Neural cell (in vitro differentiated cells): ENCODE data around the gene B3GALT5. TPM values are rescaled to one million over a fixed set of nuclear protein-coding genes. Genes with fewer than 3 reads are reported as not detected.

ENCODE experiments used
- H2AFZ ChIP-seq: fragments of 200-600, 300-800 bp; sonication (generic), shearing (Covaris generic); 2 replicates; pipeline ENCODE4 v1.6.0; 2014; ENCODE audit warnings: low read depth, mild to moderate bottlenecking, antibody characterized with exemption, low read length, moderate library complexity
- H3F3A ChIP-seq: fragments of 200-600 bp; shearing (Covaris generic); 2 replicates; pipeline ENCODE4 v1.6.1; 2016; ENCODE audit warnings: mild to moderate bottlenecking, moderate library complexity, mixed read lengths, antibody characterized with exemption, low read length; ENCODE audit not compliant: insufficient read depth, poor library complexity, severe bottlenecking
- H3K27ac ChIP-seq: fragments of 200-600, 300-800 bp; sonication (generic), shearing (Covaris generic); 2 replicates; pipeline ENCODE4 v1.5.1; 2014; ENCODE audit warnings: mild to moderate bottlenecking, low read length, moderate library complexity
- H3K27me3 ChIP-seq: fragments of 300-800, 200-600 bp; sonication (generic), shearing (Covaris generic); 2 replicates; pipeline ENCODE4 v1.6.0; 2014; ENCODE audit warnings: mild to moderate bottlenecking, low read depth, low read length, moderate library complexity; ENCODE audit not compliant: insufficient read depth
- H3K36me3 ChIP-seq: fragments of 300-800, 200-600 bp; sonication (generic), shearing (Covaris generic); 2 replicates; pipeline ENCODE4 v1.5.1; 2014; ENCODE audit warnings: mild to moderate bottlenecking, antibody characterized with exemption, low read length, moderate library complexity; ENCODE audit not compliant: insufficient read depth
- H3K4me2 ChIP-seq: fragments of 300-800, 200-600 bp; sonication (generic), shearing (Covaris generic); 2 replicates; pipeline ENCODE4 v1.6.0; 2014; ENCODE audit warnings: mild to moderate bottlenecking, low read length
- H3K4me3 ChIP-seq: fragments of 300-800, 200-600 bp; sonication (generic), shearing (Covaris generic); 2 replicates; pipeline ENCODE4 v1.5.1; 2014; ENCODE audit warnings: mild to moderate bottlenecking, low read length, moderate library complexity
- H3K79me2 ChIP-seq: fragments of 200-600 bp; shearing (Covaris generic); replicated peaks from 2 replicates; pipeline ENCODE4 v1.6.0; 2014; ENCODE audit warnings: mild to moderate bottlenecking, low read length, moderate library complexity; ENCODE audit not compliant: insufficient read depth
- H3K9ac ChIP-seq: fragments of 300-800, 200-600 bp; sonication (generic), shearing (Covaris generic); 2 replicates; pipeline ENCODE4 v1.6.1; 2016; ENCODE audit warnings: mild to moderate bottlenecking, low read length, mixed read lengths
- H3K9me2 ChIP-seq: fragments of 200-600 bp; shearing (Covaris generic); 2 replicates; pipeline ENCODE4 v1.6.1; 2016; ENCODE audit warnings: mild to moderate bottlenecking, low read length, mixed read lengths; ENCODE audit not compliant: insufficient read depth
- H3K9me3 ChIP-seq: fragments of 200-600, 300-800 bp; sonication (generic), shearing (Covaris generic); 2 replicates; pipeline ENCODE4 v1.6.1; 2016; ENCODE audit warnings: mild to moderate bottlenecking, mixed run types, low read length, moderate library complexity, mixed read lengths
- H4K20me1 ChIP-seq: fragments of 200-600 bp; shearing (Covaris generic); 2 replicates; pipeline ENCODE4 v1.6.1; 2016; ENCODE audit warnings: mild to moderate bottlenecking, mixed run types; ENCODE audit not compliant: insufficient read depth
- CTCF ChIP-seq: fragments of 450-650 bp; IDR thresholded peaks from 2 replicates; pipeline ENCODE4 v1.5.1; 2014; ENCODE audit warnings: antibody characterized with exemption, mild to moderate bottlenecking, moderate library complexity; ENCODE audit not compliant: poor library complexity, severe bottlenecking
- EP300 ChIP-seq: fragments of 450-650 bp; conservative IDR thresholded peaks from 2 replicates; pipeline ENCODE4 v1.6.1; 2014; ENCODE audit warnings: antibody characterized with exemption, mild to moderate bottlenecking, moderate library complexity; ENCODE audit not compliant: poor library complexity, severe bottlenecking
- EZH2 ChIP-seq: fragments of 200-600, 300-800 bp; shearing (Covaris generic), sonication (generic); IDR thresholded peaks from 2 replicates; pipeline ENCODE4 v1.6.1; 2014; ENCODE audit warnings: antibody characterized with exemption, low read length, borderline replicate concordance, mild to moderate bottlenecking; ENCODE audit not compliant: insufficient read depth, poor library complexity, severe bottlenecking
- MXI1 ChIP-seq: fragments of 450-650 bp; conservative IDR thresholded peaks from 2 replicates; pipeline ENCODE4 v1.6.1; 2014; ENCODE audit warnings: antibody characterized with exemption, mild to moderate bottlenecking; ENCODE audit not compliant: poor library complexity, severe bottlenecking
- POLR2AphosphoS5 ChIP-seq: IDR thresholded peaks from 2 replicates; pipeline ENCODE4 v1.6.1; 2012
- RAD21 ChIP-seq: fragments of 450-650 bp; conservative IDR thresholded peaks from 2 replicates; pipeline ENCODE4 v1.6.1; 2014; ENCODE audit warnings: antibody characterized with exemption, mild to moderate bottlenecking, moderate library complexity
- REST ChIP-seq: IDR thresholded peaks from 2 replicates; pipeline ENCODE4 v1.6.1; 2012; ENCODE audit warnings: borderline replicate concordance
- SMC3 ChIP-seq: fragments of 450-650 bp; conservative IDR thresholded peaks from 2 replicates; pipeline ENCODE4 v1.6.1; 2014; ENCODE audit warnings: antibody characterized with exemption, mild to moderate bottlenecking, moderate library complexity; ENCODE audit not compliant: poor library complexity
- TAF1 ChIP-seq: IDR thresholded peaks from 2 replicates; pipeline ENCODE4 v1.6.1; 2012; ENCODE audit warnings: low read depth
- polyA plus RNA-seq: library from polyadenylated mRNA; depleted of rRNA; stranded (reverse); fragments of >200 nt; gene quantifications from 2 replicates; pipeline ENCODE4 v1.2.3, GENCODE V29; 2014

The B3GALT5 gene
- polyA plus RNA-seq, 1 donor from 2014 or later = 0.50 TPM

DNA sequence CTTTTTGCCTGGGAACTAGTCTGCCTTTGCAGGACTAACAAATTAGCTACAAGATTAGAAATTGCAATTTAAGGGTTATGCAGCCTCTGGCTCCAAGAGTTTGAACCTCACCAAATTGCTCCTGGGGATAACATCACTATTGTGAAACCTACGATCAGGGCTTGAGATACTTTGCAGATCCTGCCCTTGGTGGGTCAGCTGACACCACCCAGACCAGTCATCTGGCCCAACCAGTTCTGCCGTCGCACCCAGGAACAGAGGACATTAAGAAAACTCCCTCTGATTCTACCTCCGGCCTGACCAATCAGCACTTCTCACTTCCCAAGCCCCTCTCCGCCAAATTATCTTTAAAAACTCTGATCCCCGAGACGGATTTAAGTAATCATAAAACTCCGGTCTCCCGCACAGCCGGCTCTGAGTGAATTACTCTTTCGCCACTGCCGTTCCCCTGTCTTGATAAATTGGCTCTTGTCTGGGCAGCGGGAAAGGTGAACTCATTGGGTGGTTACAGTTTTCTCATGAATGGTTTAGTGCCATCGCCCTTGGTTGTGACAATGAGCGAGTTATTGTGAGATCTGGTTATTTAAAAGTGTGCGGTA, 32.9 kb upstream of the B3GALT5 start:
- no peak overlapping the region for H3K4me2 ChIP-seq
- H3F3A ChIP-seq = no peaks in the 10 kb centered on the region
- no peaks in the 10 kb centered on the region for H3K36me3 ChIP-seq
- H3K9ac ChIP-seq = no peak overlapping the region
- H3K27me3 ChIP-seq = no peaks in the 10 kb centered on the region
- H2AFZ ChIP-seq = no peak overlapping the region
- no peak overlapping the region for H3K27ac ChIP-seq
- H3K9me2 ChIP-seq = no peaks in the 10 kb centered on the region
- no peaks in the 10 kb centered on the region for H3K79me2 ChIP-seq
- H3K9me3 ChIP-seq = no peaks in the 10 kb centered on the region
- no peak overlapping the region for H3K4me3 ChIP-seq
- no peaks in the 10 kb centered on the region for H4K20me1 ChIP-seq
- no peak for TF ChIP-seq SMC3
- TF ChIP-seq CTCF = no peak
- no peak for TF ChIP-seq RAD21
- no peak for TF ChIP-seq EP300
- TF ChIP-seq MXI1 = no peak
- no peak for TF ChIP-seq REST
- TF ChIP-seq TAF1 = no peak
- no peak for TF ChIP-seq EZH2
- TF ChIP-seq POLR2AphosphoS5 = no peak

DNA sequence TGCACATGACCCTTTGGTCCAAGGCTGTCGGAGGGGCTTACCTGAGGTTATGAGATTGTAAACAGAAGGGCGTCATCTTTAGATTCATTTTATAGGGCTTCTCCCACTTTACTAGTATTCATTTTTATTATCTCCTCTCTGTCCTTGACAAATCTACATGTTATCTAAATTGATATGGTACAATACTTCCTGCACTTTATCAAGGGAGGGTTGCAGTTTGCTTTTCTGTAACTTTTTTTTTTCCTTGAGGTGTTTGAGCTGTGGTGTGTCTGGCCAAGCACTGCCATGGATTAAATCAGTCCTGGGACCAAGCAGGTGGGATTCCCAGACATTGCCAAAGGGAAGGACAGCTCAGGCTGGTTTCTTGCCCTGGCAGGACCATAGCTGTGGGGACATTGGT, 32.0 kb upstream of the B3GALT5 start:
- no peak overlapping the region for H3K9ac ChIP-seq
- TF ChIP-seq SMC3 = no peak
- no peak for TF ChIP-seq EP300
- TF ChIP-seq TAF1 = no peak
- TF ChIP-seq POLR2AphosphoS5 = no peak
- TF ChIP-seq MXI1 = no peak
- no peak for TF ChIP-seq REST
- TF ChIP-seq CTCF = no peak
- TF ChIP-seq EZH2 = no peak
- no peak for TF ChIP-seq RAD21

More for the DNA sequence above, 32.0 kb upstream of the B3GALT5 start:
- H3K9me3 ChIP-seq = no peaks in the 10 kb centered on the region
- H3K79me2 ChIP-seq = no peaks in the 10 kb centered on the region
- no peaks in the 10 kb centered on the region for H3F3A ChIP-seq
- H3K4me3 ChIP-seq = no peak overlapping the region
- no peaks in the 10 kb centered on the region for H4K20me1 ChIP-seq
- no peaks in the 10 kb centered on the region for H3K9me2 ChIP-seq
- no peaks in the 10 kb centered on the region for H3K36me3 ChIP-seq
- no peak overlapping the region for H2AFZ ChIP-seq
- no peak overlapping the region for H3K27ac ChIP-seq
- no peak overlapping the region for H3K4me2 ChIP-seq
- H3K27me3 ChIP-seq = no peaks in the 10 kb centered on the region
